Activated naive CD8-positive, alpha-beta T cell (primary cell): ENCODE measurements around the gene RUSC2.
"Not testable (repeated sequence)": the region's sequence is repeated elsewhere in the genome, so short reads cannot be mapped to it uniquely, and the experiment has no call there.

Source experiments
- H3K27ac Mint-ChIP-seq: one replicate; pipeline ENCODE4 v1.8.0; 2021; ENCODE audit warnings: mixed read lengths
- H3K27me3 Mint-ChIP-seq: one replicate; pipeline ENCODE4 v1.8.0; 2021; ENCODE audit warnings: mixed read lengths
- H3K36me3 Mint-ChIP-seq: one replicate; pipeline ENCODE4 v1.8.0; 2021; ENCODE audit warnings: mixed read lengths
- H3K4me1 Mint-ChIP-seq: one replicate; pipeline ENCODE4 v1.8.0; 2021; ENCODE audit warnings: low read depth, mixed read lengths
- H3K4me3 Mint-ChIP-seq: one replicate; pipeline ENCODE4 v1.8.0; 2021; ENCODE audit warnings: mild to moderate bottlenecking, mixed read lengths
- H3K9me3 Mint-ChIP-seq: one replicate; pipeline ENCODE4 v1.8.0; 2021; ENCODE audit warnings: low read depth, mixed read lengths

The RUSC2 gene

GRCh38 chr9:35526087-35526801 is 36.3 kb downstream of the RUSC2 start:
- Mint-ChIP-seq H3K4me1 (no peaks in the 10 kb centered on the region), H3K27me3 (no peaks in the 10 kb centered on the region), H3K27ac (no peak overlapping the region), H3K4me3 (no peak overlapping the region), H3K9me3 (no peaks in the 10 kb centered on the region), H3K36me3 (no peaks in the 10 kb centered on the region)

GRCh38 chr9:35529161-35529823 is 39.4 kb downstream of the RUSC2 start:
- H3K36me3 Mint-ChIP-seq, result no peaks in the 10 kb centered on the region
- no peak overlapping the region for H3K27ac Mint-ChIP-seq
- no peaks in the 10 kb centered on the region for H3K9me3 Mint-ChIP-seq
- no peaks in the 10 kb centered on the region for H3K27me3 Mint-ChIP-seq
- H3K4me3 Mint-ChIP-seq, result no peak overlapping the region
- no peaks in the 10 kb centered on the region for H3K4me1 Mint-ChIP-seq

GRCh38 chr9:35533398-35533797 is 43.5 kb downstream of the RUSC2 start:
- Mint-ChIP-seq H3K4me1 (no peaks in the 10 kb centered on the region), H3K36me3 (no peaks in the 10 kb centered on the region), H3K27ac (no peak overlapping the region), H3K9me3 (no peaks in the 10 kb centered on the region), H3K27me3 (peaks cover 5% of the 10 kb centered on the region), H3K4me3 (no peak overlapping the region)

- not testable (repeated sequence) for H3K9me3 Mint-ChIP-seq, H3K4me3 Mint-ChIP-seq, H3K27ac Mint-ChIP-seq, H3K4me1 Mint-ChIP-seq, H3K36me3 Mint-ChIP-seq
- peaks cover 15% of the 10 kb centered on the region for H3K27me3 Mint-ChIP-seq
Measured at GRCh38 chr9:35534921-35535320, 45.0 kb downstream of the RUSC2 start.

GRCh38 chr9:35537913-35538312 is 48.0 kb downstream of the RUSC2 start:
- Mint-ChIP-seq H3K9me3 (no peaks in the 10 kb centered on the region), H3K27ac (no peak overlapping the region), H3K4me1 (no peaks in the 10 kb centered on the region), H3K4me3 (no peak overlapping the region), H3K36me3 (no peaks in the 10 kb centered on the region), H3K27me3 (peaks cover 16% of the 10 kb centered on the region)

GRCh38 chr9:35538361-35539234 is 48.7 kb downstream of the RUSC2 start:
- no peaks in the 10 kb centered on the region for H3K4me1 Mint-ChIP-seq
- no peak overlapping the region for H3K27ac Mint-ChIP-seq

More at GRCh38 chr9:35538361-35539234, 48.7 kb downstream of the RUSC2 start:
- no peaks in the 10 kb centered on the region for H3K36me3 Mint-ChIP-seq
- H3K4me3 Mint-ChIP-seq, result no peak overlapping the region
- no peaks in the 10 kb centered on the region for H3K9me3 Mint-ChIP-seq
- H3K27me3 Mint-ChIP-seq, result peaks cover 16% of the 10 kb centered on the region
